Heart left ventricle (tissue), 16 donors: ENCODE data around the gene GNAQ. TPM values are rescaled to one million over a fixed set of nuclear protein-coding genes. Genes with fewer than 3 reads are reported as not detected.
A peak's percentile ranks its signal among the peaks of the same experiment; 100 is the strongest.

Experiments used
- ATAC-seq, 4 donors: fragments of 200-7000 bp; cut with Tn5 transposase; one replicate each; pipeline ENCODE4 v1.9.1; 2020 to 2022; ENCODE audit warnings: moderate library complexity in 4 of 4, mild to moderate bottlenecking in 3 of 4, moderate number of reproducible peaks in 1 of 4
- DNase-seq, 5 donors: peaks; one replicate each; pipeline ENCODE4 v3.0.0-alpha.2; 2020
- H3K27ac ChIP-seq, 12 donors: fragments of 200-600 bp; sonication (generic) in 4 of 12; one replicate each; pipeline versions ENCODE4 v1.5.0 to v1.8.0; 2016 to 2022; ENCODE audit warnings: mild to moderate bottlenecking in 2 of 12
- H3K27me3 ChIP-seq, 9 donors: fragments of 200-600 bp; sonication (generic) in 2 of 9; one replicate each; pipeline versions ENCODE4 v1.5.1 to v1.8.0; 2016 to 2022; ENCODE audit warnings: mild to moderate bottlenecking in 3 of 9
- H3K36me3 ChIP-seq, 9 donors: fragments of 200-600 bp; sonication (generic) in 2 of 9; one replicate each; pipeline versions ENCODE4 v1.5.0 to v1.8.0; 2018 to 2022; ENCODE audit warnings: mild to moderate bottlenecking in 2 of 9
- H3K4me1 ChIP-seq, 12 donors: fragments of 200-600 bp; sonication (generic) in 4 of 12; one replicate each; pipeline versions ENCODE4 v1.5.0 to v1.8.0; 2016 to 2022; ENCODE audit warnings: mild to moderate bottlenecking in 3 of 12
- H3K4me3 ChIP-seq, 12 donors: fragments of 200-600 bp; sonication (generic) in 4 of 12; one replicate each; pipeline versions ENCODE4 v1.5.0 to v1.8.0; 2017 to 2022; ENCODE audit warnings: mild to moderate bottlenecking in 9 of 12, moderate library complexity in 4 of 12
- H3K9me3 ChIP-seq, 12 donors: fragments of 200-600 bp; sonication (generic) in 4 of 12; one replicate each; pipeline versions ENCODE4 v1.5.0 to v1.8.0; 2016 to 2022; ENCODE audit warnings: mild to moderate bottlenecking in 1 of 12
- CTCF ChIP-seq, 12 donors: fragments of 200-600 bp; sonication (generic) in 4 of 12; IDR thresholded peaks; one replicate each; pipeline versions ENCODE4 v1.5.0 to v1.8.0; 2018 to 2022; ENCODE audit warnings: antibody characterized with exemption in 12 of 12, mild to moderate bottlenecking in 5 of 12
- POLR2A ChIP-seq, 2 donors: fragments of 450-650 bp; IDR thresholded peaks; one replicate each; pipeline ENCODE4 v1.6.1; 2017; ENCODE audit warnings: antibody characterized with exemption in 2 of 2, mild to moderate bottlenecking in 2 of 2, moderate library complexity in 2 of 2
- WGBS, 4 donors: extraction: QIAGEN DNeasy Blood & Tissue Kit in 2 of 4; methylation state at CpG; one replicate each; pipeline versions ENCODE4 v1.1.5 to v1.1.7; 2013 to 2018; 5-methylcytosine and 5-hydroxymethylcytosine counted together
- intact Hi-C, 10 donors: fragments of 100-400 bp; cut with DNase I; formaldehyde crosslinking; loops; one replicate each; pipeline versions ENCODE4 v1.11.1 to v1.14.2; 2022
- long read RNA-seq, 3 donors: library from polyadenylated mRNA; unstranded; transcript quantifications; one replicate each; pipeline ENCODE4 v2.0.0, GENCODE V29; 2020 to 2021
- polyA plus RNA-seq, 2 donors: library from polyadenylated mRNA; stranded (reverse); fragments of 200-250 nt; gene quantifications; one replicate each; pipeline ENCODE4 v1.2.3, GENCODE V29; 2013
- total RNA-seq, 9 donors: library from RNA; depleted of rRNA in 2 of 9; stranded (reverse); fragments of >200 nt in 2 of 9; fragmentation: NEBNext Ultra II Directional in 3 of 9; extraction: Animal tissue kit (Norgen Biotek cat#: 25700) in 3 of 9; gene quantifications; one replicate each; pipeline versions ENCODE4 v1.1.0 to v1.2.4, GENCODE V29; 2016 to 2023
- donor health status: ischemic (EF 13 %, LVEDD 7.1; RV severe dilation, severe dysfunction).
- donor health status: healthy with polysubstance abuse.
- donor health status: DM: no; HTN: yes; CAD: no.
- donor health status: DM: no; HTN: no; CAD: no.
- donor health status: ischemic (EF 25% LVEDD 6.9; RV normal size, moderate dysfunction).
- donor health status: ischemic (EF 25% LVEDD 5.7; RV mildly dilated, moderate dysfunction).
- donor health status: healthy.
- donor health status: DM: yes; HTN: yes; CAD: no.
- donor health status: ischemic (EF 35%, LVEDD 5.7; RV mildly dilated, moderate dysfunction).
- donor health status: nonischemic (EF 11% LVEDD 7.7; RV severe dilation, severe dysfunction).
- donor health status: DM: yes; HTN: yes; CAD: no.
- donor health status: PGD.
- donor health status: ischemic (EF 29% LVEDD 5.4; RV normal size, mild dysfunction).
- donor health status: nonischemic (EF 23%, LVEDD 6.1; RV moderate dilation, normal function).

Gene GNAQ
- total RNA-seq, result 10 to 100 TPM in 7 of 9 donors, 1 to 10 TPM in 2; 8.7 to 34.1 (median 13.3) TPM
- polyA plus RNA-seq, result 1 to 10 TPM; 4.8 to 6.8 TPM
- long read RNA-seq, donor 1, full-length matches to known transcripts, result 7 of 10 reads
- long read RNA-seq, donor 1, partial matches to known transcripts, result 0 of 10 reads
- long read RNA-seq, donor 1, other reads (novel, unspliced or antisense), result 3 of 10 reads
- long read RNA-seq, donor 2, full-length matches to known transcripts, result 1 of 9 reads
- long read RNA-seq, donor 2, partial matches to known transcripts, result 1 of 9 reads
- long read RNA-seq, donor 2, other reads (novel, unspliced or antisense), result 7 of 9 reads
- long read RNA-seq, donor 3, full-length matches to known transcripts, result 6 of 11 reads
- long read RNA-seq, donor 3, partial matches to known transcripts, result 3 of 11 reads
- long read RNA-seq, donor 3, other reads (novel, unspliced or antisense), result 2 of 11 reads

DNA sequence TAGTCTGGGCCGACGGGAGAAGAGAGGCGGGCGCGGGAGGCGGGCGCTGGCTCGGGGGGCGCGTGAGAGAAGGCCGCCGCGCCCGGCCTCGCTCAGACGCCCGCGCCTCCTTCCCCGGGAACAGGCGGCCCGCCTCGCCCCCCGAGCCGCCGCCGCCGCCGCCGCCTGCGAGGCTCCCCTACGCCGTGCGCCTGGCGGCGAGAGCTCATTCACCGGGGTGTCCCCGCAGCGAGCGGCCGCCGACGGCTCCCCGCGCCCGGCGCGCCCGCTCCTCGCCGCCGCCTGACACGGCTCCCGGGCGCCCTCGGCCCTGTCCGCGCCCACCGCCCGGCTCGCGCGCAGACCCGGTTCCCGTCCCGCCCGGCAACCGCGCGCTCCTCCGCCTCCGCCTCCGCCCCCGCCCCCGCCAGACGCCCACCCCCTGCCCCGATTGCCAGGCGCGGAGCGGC lies at the start of gene GNAQ:
GNAQ (minus strand) TSS at position 368 of the 449 bp plus-strand sequence. CDS start 576 bp downstream, outside the sequence.
- no peak for TF ChIP-seq POLR2A (IDR thresholded peaks at IDR 0.05)
- no peak for TF ChIP-seq CTCF (IDR thresholded peaks at IDR 0.05)
- DNase-seq, result peak in 2 of 5 donors; percentile 23 to 35
- H3K4me3 ChIP-seq, result peak within 1 kb of the TSS; percentile 43 to 77 (median 68)
- H3K27me3 ChIP-seq, result peaks cover 0 to 9% (median 0%) of the 10 kb centered on the region in 9 donors
- H3K27ac ChIP-seq, result peak within 1 kb of the TSS; percentile 69 to 97 (median 92)
- no peaks in the 10 kb centered on the region for H3K9me3 ChIP-seq
- intact Hi-C loops, result loop anchor here in 9 of 10 donors (5.0 to 10.0 kb wide), 8 partner anchors 49 to 597 kb away; no protein-coding TSS in a partner anchor
- peaks cover 0 to 63% (median 11%) of the 10 kb centered on the region in 12 donors for H3K4me1 ChIP-seq
- no peaks in the 10 kb centered on the region for H3K36me3 ChIP-seq
- ATAC-seq, result no peak
- 0 to 3% (median 1%) methylated on average over 5 to 79 of the region's 79 CpGs for WGBS, 4 donors

- TF ChIP-seq CTCF (IDR thresholded peaks at IDR 0.05), result no peak
- TF ChIP-seq POLR2A (IDR thresholded peaks at IDR 0.05), result no peak
- WGBS, 4 donors, result 48 to 65% (median 56%) methylated on average over 4 of the region's 4 CpGs
- H3K27ac ChIP-seq, result peak overlapping the region in 1 of 12 donors; percentile 40
- intact Hi-C loops, result no loop called here
- H3K27me3 ChIP-seq, result no peaks in the 10 kb centered on the region
- H3K36me3 ChIP-seq, result no peaks in the 10 kb centered on the region
- H3K9me3 ChIP-seq, result peaks cover 0 to 13% (median 0%) of the 10 kb centered on the region in 12 donors
- H3K4me1 ChIP-seq, result peaks cover 0 to 15% (median 0%) of the 10 kb centered on the region in 12 donors
- no peak overlapping the region for H3K4me3 ChIP-seq
- ATAC-seq, result no peak
- DNase-seq, result no peak
Observed at GRCh38 chr9:78074385-78075291, 43.0 kb upstream of the GNAQ start.

DNA sequence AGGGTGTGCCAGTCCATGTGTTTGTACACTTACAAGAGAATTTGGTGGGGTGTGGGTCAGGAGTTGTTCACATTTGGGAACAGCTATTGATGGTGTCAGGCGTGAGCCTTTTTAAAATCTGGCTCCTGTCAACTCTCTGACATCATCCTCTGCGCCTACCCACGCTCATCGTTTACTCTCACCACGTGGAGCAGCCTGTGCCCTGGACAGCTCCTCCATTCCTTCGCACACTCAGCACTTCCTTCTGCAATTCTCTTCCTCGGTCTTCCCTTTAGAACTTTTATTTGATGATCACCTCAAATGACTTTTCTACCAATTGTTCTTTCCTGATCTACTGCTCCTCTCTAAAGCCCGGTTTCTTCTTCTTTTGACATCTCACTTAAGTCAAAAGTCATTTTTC lies 42.1 kb upstream of the GNAQ start:
- ATAC-seq (no peak), DNase-seq (no peak)
- TF ChIP-seq POLR2A (IDR thresholded peaks at IDR 0.05) (no peak), CTCF (IDR thresholded peaks at IDR 0.05) (no peak)
- Histone ChIP-seq H3K27me3 (no peaks in the 10 kb centered on the region), H3K36me3 (no peaks in the 10 kb centered on the region), H3K4me1 (peaks cover 0 to 15% (median 0%) of the 10 kb centered on the region in 12 donors), H3K9me3 (peaks cover 0 to 6% (median 0%) of the 10 kb centered on the region in 12 donors), H3K4me3 (no peak overlapping the region), H3K27ac (peak overlapping the region in 1 of 12 donors; percentile 40)
- intact Hi-C loops, result no loop called here
- 48 to 56% (median 54%) methylated on average over 8 of the region's 8 CpGs for WGBS, 4 donors
